ENCODE measurements around the gene TFDP2.

The TFDP2 gene

DNA sequence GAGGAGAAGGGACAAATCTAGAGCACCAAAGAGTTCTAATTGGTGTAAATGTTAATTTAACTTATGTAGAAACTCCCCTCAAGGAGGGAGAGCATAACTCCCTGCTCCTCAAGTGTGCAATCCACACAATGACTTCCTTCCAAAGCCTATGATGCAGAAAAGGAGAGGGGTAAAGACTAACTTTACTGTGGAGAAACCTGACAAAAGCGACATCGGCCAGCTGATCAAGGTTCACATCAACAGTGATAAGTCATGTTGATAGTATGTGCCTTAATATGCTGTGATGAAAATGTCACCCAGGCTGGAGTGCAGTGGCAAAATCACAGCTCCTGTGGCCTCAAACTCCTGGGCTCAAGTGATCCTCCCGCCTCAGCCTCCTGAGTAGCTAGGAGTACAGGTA, 76.5 kb downstream of the TFDP2 start:
- DNase-seq: no peak

DNA sequence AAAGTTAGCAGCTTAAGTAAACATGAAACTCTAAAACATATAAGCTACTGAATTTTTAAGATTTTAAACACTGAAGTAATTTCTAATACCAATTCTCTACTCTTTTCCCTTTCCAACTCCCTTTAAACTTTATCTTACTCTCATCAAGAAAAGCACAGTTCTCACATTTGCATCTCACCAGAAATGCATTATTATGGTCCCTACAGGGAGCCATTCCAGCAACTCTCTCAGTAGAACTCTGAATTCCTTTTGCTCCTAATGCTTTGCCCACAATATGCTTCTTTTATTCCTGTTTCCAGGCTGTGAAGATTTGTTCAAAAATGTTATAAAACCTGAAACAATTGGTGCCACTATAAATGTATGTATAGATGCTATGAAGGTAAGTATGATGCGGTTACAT, 83.4 kb downstream of the TFDP2 start:
- DNase-seq: no peak

DNA sequence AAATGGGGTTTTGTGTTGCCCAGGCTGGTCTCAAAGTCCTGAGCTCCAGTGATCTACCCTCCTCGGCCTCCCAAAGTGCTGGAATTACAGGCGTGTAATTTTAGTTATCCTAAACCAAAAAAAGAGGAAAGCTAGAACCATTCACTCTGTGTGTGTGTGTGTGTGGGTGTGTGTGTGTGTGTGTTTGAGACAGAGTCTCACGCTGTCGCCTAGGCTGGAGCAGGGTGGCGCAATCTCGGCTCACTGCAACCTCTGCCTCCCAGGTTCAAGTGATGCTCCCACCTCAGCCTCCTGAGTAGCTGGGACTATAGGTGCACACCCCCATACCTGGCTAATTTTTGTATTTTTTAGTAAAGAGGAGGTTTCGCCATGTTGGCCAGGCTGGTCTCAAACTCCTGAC, 84.0 kb downstream of the TFDP2 start:
- DNase-seq: no peak

DNA sequence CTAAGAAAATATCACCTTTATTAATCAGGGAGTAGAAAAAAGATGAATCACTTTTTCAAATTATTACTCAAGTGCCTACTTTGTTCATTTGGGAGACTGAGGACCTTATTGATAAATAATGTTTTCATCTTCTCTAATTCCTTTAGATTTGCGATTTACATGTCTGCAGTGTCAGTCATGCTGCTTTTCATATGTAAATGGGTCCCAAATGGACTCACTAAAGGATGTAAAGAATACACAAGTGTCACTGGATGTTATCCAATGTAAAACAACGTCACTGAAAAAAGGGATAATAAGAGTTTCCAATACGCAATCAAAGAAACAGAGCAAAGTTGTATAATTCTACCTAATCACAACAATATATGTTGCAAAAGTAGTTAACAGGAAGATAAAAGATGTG, 84.9 kb downstream of the TFDP2 start:
- DNase-seq: no peak

DNA sequence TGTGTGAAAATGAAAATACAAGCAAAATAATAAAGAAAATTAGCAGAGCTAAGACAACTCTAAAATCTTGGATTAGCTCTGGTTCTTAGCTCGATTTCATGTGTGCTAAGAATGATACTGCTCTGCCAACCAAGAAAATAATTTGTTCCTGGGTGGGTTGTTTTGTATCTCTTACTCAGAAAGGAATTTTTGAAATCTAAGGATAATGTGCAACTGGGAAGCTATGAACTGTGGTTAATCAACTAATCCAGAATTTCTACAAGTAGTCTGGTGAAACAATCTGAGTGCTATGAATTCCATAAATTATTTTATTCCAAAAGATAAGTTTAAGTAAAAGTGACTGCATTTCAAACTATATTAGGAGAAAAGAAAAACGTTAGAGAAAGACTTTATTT, 92.0 kb downstream of the TFDP2 start:
- DNase-seq: no peak

DNA sequence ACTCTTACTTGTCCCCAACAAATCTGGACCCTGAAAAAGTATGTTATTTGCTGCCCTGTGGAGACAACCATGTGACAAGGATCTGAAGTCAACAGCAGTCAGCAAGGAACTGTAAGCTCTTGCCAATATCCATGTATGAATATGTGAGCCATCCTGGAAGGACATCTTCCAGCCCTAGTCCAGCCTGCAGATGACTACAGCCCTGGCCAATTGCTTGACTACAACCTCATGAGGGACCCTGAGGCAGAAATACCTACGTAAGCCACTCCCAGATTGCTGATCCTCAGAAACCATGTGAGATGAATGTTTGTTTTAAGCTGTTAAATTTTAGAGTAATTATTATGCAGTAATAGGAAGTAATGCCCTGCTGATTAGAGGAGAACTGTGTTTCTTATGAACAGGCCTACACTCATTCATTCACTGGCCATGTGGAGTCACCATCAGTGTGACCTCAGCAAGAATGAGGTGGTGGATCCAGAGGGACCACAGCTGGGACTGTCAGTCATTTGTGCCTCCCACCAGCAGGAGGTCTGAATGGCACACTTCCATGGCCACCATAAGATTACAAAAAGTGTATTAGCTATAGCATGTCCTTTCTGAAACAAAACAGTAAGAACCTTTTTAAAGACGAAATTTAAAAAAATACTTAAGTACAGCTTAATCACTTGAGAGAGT, 92.6 kb downstream of the TFDP2 start:
- no peak for DNase-seq

DNA sequence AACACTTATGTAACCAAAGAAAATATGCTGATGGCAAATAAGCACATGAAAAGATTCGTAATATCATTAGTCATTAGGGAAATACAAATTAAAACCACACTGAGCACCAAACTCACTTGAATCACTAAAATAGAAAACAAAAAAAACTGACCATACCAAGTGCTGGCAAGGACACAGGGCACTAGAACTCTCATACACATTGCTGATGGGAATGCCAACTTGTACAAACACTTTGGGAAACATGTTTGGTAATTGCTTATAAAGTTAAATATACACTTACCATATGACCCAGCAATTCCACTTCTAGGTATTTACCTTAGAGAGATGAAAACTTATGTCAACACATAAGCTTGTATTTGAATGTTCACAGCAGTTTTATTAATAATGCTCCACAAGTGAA, 95.5 kb downstream of the TFDP2 start:
- no peak for DNase-seq

DNA sequence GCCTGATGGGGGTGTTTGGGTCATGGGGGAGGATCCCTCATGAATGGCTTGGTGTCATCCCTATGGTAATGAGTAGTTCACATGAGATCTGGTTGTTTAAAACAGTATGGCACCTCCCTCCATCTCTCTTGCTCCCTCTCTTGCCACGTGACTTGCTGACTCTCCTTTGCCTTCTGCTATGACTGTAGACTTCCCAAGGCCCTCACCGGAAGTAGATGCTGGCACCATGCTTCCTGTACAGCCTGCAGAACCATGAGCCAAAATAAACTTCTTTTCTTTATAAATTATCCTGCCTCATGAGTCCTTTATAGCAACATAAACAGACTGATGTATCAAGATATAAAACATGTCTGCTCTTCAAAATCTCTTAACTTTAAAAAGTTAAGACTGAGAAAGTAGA, 96.1 kb downstream of the TFDP2 start:
- DNase-seq: no peak

DNA sequence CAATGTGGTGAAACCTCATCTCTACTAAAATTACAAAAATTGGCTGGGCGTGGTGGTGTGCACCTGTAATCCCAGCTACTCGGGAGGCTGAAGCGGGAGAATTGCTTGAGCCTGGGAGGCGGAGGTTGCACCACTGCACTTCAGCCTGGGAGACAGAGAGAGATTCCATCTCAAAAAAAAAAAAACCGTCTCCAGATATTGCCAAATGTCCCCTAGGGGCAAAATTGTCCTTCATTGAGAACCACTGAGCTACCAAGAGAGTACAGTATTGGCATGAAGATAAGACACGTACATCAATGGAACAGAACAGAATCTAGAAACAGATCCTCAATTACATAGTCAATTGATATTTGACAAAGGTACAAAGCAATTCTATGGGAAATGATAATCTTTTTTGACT, 98.0 kb downstream of the TFDP2 start:
- DNase-seq: no peak

DNA sequence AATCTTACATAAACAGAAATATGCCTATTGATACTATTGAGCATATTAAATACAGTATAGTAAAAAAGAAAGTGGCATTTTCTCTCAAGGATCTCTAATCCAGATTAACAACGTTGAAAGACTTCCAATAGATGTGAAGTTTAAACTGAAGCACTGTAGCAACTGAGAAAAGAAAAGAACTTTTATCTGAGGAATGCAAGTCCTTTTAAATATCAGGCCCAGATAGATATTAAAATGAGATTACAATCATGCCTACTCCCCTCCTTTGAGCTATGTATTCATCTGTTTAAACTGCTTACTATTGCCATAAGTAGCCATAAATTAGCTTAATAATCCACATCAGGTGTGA, 102.3 kb downstream of the TFDP2 start:
- no peak for DNase-seq

DNA sequence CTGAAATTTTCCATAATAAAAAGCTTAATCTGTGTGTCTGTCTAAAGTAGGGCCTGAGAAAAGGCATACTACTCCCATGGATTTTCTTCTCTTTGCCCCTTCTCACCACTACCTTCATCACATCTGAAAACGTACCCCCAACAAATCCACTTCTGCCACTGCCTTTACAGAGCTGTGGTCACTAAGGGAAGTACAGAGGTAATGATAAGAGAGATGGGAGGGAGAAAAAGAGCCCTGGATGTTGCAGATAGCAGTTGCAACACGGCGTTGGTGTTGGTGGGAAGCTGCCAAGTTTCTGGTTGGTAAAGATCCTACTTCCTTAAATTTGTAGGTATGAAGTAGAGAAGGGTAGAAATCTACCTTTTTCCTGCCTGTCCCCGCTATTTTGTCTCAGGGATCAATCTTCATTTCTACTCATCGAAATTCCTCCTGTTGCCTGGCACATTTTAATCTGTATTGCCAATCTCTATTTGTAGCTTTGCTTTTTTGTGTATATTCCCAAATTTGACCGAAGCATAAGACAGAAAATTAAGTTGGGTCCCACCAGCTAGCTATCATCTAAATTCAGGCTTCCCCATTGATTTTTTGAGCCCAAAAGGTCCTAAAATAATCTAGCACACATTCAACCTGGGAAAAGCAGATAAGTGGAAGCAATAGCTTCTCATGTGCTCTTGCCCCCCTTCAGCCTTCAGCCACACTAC, 102.9 kb downstream of the TFDP2 start:
- no peak for DNase-seq

DNA sequence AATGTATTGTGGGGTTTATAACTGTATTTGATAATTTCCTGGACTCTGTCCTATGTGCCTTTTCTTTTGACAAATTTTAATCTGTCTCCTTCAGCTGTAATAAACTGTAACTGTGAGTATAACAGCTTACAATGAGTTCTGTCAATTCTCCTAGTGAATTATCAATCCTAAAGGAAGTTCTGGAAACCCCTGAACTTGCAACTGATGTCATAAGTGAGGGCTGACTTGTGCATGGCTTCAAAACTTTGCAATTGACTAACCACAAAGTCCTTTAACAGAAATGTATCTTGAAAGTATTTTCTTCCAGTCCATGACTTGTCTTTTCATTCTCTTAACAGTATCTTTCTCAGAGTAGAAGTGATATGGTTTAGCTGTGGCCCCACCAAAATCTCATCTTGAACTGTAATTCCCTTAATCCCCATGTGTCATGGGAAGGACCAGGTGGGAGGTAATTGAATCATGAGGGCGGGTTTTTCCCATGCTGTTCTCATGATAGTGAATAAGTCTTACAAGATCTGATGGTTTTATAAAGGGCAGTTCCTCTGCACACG, 108.3 kb downstream of the TFDP2 start:
- DNase-seq: no peak

DNA sequence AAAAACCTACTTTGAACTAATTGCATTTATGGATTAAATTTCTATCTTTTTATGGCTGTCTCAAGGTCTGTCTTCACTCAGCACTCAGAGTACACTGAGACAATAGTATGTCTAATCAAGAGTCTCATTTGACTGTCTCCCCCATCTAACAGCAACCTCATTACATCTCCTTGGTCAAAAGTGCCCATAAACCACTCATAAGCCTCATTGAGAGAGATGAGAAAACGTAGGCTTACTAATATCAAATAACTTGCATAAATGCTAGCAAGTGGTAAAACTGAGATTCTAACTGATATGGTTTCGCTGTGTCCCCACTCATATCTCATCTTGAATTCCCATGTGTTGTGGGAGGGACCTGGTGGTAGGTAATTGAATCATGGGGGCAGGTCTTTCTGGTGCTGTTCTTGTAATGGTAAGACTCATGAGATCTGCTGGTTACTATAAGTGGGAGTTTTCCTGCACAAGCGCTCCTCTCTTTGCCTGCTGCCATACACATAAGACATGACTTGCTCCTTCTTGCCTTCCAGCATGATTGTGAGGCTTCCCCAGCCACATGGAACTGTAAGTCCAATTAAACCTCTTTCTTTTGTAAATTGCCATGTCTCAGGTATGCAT, 113.9 kb downstream of the TFDP2 start:
- DNase-seq: no peak

DNA sequence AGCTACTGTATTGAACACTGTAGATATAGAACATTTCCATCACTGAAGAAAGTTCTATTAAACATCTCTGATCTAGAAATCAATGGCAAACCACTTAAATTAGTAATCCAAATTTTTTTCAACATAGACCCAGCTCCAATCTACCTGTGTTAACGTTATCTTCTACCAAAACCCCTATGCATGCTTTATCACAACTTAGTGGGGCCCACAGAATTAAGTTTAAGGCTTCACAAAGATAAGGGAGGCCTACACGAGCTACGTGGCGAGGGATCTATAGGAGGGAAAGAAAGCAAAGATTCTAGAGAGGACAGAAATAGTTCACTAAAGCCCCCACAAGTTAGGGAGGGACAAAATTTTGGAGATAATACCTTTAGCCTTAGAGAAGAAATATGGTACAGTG, 116.1 kb downstream of the TFDP2 start:
- no peak for DNase-seq

DNA sequence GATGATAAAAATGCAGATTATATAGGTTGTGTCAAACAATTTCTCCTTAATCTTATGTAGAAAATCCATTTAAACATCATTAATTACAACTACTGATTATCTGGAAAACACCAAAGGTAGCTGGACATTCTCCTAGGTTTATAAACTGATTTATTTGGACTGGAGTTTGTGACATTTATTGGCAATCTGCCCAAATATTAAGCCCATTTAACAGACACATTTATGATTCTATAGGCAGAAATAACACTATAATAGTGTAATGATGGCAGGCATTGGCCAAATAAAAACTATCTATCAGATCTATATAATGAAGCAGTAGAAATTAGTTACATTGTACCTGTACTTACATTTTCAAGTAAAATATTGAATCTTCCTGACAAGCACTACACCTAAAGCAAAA, 117.8 kb downstream of the TFDP2 start:
- no peak for DNase-seq

DNA sequence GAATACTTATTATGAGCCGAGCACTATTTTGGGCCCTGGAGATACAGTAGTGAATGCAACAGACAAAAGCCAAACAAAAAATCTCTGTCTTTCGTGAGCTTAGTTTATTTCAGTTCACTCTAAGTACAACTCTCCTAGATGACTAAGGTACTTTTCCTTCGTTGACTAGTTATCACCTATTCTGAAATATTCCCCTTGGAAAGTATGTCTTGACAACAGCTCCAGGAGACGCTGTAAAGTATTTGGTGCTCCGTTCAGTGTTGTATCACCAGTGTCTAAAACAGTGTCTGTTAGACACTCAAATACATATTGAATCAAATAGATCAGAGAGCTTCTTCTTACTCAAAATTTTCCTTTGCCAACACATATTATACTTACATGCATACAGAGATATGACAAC, 119.6 kb downstream of the TFDP2 start:
- no peak for DNase-seq

DNA sequence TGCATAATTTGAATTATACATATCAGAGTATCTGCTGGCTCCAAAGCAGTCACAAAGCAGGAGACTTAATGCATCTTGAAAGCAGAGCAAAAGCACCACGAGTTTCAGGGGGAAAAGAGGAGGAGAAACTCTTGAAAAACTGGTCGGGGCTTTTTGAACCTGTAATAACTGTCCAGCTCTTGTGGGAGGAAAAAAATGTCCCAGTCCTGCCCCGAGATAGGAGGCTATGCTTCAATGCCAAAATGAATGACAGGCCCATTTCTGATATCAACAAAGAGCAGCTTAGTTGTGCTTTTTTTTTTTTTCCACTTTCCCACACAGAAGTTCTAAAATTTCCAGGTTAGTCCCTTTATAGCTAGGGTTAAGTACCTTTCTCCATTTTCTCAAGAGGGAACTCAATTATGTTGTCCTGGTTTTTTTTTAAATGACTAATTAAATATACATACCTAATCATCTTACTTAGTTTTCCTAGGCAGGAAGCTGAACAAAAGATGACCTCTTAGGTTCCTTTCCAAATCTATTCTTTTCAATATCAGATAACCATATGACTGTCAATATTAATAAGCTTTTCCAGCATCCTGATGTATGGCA, 120.2 kb downstream of the TFDP2 start:
- DNase-seq: no peak

DNA sequence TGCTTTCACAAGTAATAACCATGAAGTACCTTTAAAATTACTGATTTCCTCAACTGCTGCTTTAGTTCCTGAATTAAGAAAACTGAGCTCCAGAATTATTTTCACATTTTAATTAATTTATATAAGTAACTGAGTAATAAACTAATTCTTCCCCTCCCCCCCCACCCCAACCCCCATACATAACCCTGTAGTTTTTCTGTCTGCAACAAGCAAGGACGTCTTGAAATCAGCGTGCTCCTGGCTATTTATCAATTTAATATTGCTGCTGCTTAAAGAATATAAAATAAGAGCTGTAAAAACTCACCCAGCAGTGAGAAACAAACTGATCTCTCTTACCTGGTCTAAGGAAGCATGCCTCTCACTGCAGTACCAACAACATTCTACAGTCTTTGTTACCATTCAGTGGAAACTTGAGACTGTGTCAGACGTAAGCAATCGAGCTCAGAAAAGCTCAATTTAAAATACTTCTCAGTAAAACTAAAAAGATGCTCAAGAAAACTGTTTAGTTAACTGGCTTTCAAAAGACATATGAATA, 121.0 kb downstream of the TFDP2 start:
- DNase-seq: no peak

DNA sequence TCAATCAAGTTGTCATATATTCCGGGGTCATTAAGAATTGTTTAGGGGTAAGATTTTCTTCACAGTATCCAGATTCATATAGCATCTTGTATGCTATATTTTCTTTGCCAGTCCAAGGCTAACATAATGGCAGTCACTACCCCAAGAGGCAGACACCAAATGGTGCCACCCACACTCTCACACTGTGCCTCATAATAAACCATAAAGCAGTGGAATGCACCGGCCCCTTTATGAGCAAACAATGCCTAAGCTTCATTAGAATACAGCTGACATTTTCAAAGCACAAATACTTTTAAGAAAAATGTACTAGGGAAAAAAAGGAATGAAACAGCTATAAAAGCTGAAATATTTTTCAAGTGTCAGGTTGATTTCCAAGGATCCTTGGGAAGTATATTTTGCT, 121.6 kb downstream of the TFDP2 start:
- DNase-seq: no peak

DNA sequence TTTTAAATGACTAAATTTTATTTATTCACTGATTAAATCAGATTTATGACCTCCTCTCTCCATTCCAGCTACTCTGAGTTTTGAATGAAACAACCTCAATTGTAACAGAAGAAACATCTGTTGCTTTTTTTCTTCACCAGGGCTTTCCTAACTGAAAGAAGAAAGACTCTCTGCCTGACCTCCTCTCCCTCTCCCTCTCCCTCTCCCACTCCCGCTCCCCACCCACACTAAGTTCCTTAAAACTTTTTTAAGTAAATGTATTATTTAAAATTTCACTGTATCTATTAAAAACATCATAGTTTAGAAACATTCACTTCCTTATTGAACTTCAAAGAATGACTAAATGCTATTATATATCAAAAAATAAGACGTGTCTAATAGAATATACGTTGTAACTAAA, 122.0 kb downstream of the TFDP2 start:
- DNase-seq: no peak

DNA sequence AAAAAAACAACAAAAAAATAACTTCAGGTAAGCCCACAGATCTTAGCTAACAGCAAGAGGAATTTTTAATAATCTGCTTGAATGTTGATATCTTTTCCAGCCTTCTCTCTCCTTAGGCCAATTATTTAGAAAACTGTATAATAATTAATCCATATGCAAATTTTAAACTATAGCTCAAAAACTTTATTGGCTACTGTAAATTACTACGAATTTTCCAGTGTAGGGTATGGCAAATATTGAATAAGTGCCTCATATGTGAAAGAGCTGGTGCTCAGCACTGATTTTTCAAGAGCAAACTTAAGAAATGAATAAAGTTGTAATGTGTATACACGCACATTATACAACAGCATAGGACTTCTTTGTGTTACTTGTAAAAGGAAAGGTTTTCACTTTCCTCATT, 123.0 kb downstream of the TFDP2 start:
- no peak for DNase-seq

DNA sequence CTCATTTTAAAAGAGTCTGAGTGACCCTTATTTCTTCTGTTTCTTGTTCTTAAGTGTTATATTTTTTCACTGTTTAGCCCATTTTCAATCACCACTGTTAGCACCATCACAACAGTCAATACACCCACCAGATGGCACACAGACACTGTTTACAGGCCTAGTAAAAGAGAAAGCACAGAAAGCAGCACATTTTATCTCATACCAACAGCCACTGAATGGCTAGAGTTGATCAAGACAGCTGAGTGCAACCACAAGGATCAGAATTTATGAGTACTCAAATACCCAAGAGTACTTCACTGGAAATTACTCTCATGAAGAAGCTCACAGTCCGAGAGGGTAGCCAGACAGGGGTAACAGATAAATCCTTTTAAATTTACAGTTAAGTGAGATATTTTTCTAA, 127.0 kb downstream of the TFDP2 start:
- DNase-seq: no peak

DNA sequence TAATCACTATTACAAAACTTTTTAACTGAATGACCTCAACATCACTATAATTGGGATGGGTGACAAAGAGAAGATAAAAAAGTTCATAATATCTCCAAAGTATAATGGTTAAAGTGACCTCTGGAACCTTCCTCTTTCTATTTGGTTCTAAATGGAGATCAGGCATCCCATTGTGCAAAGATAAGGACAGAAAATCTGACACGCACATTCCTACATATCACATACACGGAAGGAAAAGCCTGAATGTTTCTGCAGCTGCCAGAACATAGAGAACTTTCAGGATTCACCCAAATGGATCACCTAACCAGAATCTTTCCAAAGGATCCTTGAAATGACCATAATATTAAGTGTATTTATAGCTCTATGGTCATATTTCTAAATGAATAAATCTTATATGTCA, 128.2 kb downstream of the TFDP2 start:
- DNase-seq: no peak

DNA sequence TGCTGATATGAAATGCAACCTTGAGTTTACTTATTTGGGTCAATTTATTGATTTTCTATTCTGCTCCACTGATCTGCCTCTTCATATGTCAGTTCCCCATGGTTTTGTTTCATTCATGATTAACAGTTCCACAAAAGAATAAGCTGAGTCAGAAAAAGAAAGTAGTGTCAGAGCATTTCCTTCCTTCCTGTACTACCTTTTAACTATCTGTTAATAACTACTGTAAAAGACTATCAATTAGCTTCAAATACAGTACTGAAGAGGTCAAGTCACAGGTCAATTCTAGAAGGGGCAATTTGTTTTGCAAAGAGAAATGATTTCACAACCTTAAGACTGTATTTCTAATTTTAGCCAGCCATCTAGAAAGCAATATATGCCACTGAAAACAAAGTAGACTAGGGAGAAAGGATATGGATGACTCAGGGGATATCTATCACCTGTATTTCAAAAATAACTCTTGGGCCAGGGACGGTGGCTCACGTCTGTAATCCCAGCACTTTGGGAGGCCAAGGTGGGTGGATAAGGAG, 129.5 kb downstream of the TFDP2 start:
- DNase-seq: no peak
